Keratinocyte (primary cell): ENCODE data around the gene CETN1. TPM values are rescaled to one million over a fixed set of nuclear protein-coding genes. Genes with fewer than 3 reads are reported as not detected.

ENCODE experiments used
- DNase-seq: peaks from one replicate; pipeline ENCODE4 v3.0.0-alpha.2; 2011; ENCODE audit warnings: low read depth, missing footprints, low spot score
- FAIRE-seq: peaks from 2 replicates; lab custom pipeline; 2011; peaks lifted over from hg19 to GRCh38; lab: Jason Lieb, UNC
- H2AFZ ChIP-seq: 2 replicates; pipeline ENCODE4 v1.6.0; 2012; ENCODE audit warnings: low read length, control low read depth, inconsistent platforms; ENCODE audit not compliant: control insufficient read depth
- H3K27ac ChIP-seq: 2 replicates; pipeline ENCODE4 v1.5.1; 2011; ENCODE audit warnings: low read length; ENCODE audit not compliant: control insufficient read depth, insufficient read depth
- H3K27me3 ChIP-seq: 3 replicates; pipeline ENCODE4 v1.6.0; 2011; ENCODE audit warnings: low read length; ENCODE audit not compliant: control insufficient read depth, insufficient read depth; ENCODE audit errors: extremely low read depth
- H3K36me3 ChIP-seq, 2 experiments: 2 replicates in 1 of 2; 3 replicates in 1 of 2; pipeline ENCODE4 v1.5.1; 2011; ENCODE audit warnings: low read length in 2 of 2, mild to moderate bottlenecking in 1 of 2; ENCODE audit not compliant: control insufficient read depth in 2 of 2, insufficient read depth in 2 of 2; ENCODE audit errors: extremely low read depth in 1 of 2
- H3K4me1 ChIP-seq: 3 replicates; pipeline ENCODE4 v1.5.1; 2011; ENCODE audit warnings: low read length; ENCODE audit not compliant: control insufficient read depth, insufficient read depth; ENCODE audit errors: extremely low read depth
- H3K4me2 ChIP-seq: 3 replicates; pipeline ENCODE4 v1.6.0; 2011; ENCODE audit warnings: low read depth, low read length; ENCODE audit not compliant: control insufficient read depth, insufficient read depth; ENCODE audit errors: extremely low read depth
- H3K4me3 ChIP-seq, 3 experiments: fragments of 200-600 bp in 1 of 3; sonication (generic) in 1 of 3; 2 replicates in 2 of 3; 3 replicates in 1 of 3; pipeline ENCODE4 v1.5.1; 2011 to 2016; ENCODE audit warnings: low read length in 3 of 3, mild to moderate bottlenecking in 3 of 3, control low read depth in 2 of 3, inconsistent platforms in 1 of 3, low read depth in 1 of 3, mixed read lengths in 1 of 3, mixed run types in 1 of 3, moderate library complexity in 1 of 3; ENCODE audit not compliant: control insufficient read depth in 2 of 3, insufficient read depth in 2 of 3; ENCODE audit errors: extremely low read depth in 1 of 3
- H3K79me2 ChIP-seq: 2 replicates; pipeline ENCODE4 v1.6.0; 2012; ENCODE audit warnings: low read length; ENCODE audit not compliant: control insufficient read depth, insufficient read depth
- H3K9ac ChIP-seq: 3 replicates; pipeline ENCODE4 v1.6.0; 2011; ENCODE audit warnings: low read length; ENCODE audit not compliant: control insufficient read depth, insufficient read depth; ENCODE audit errors: extremely low read depth
- H3K9me1 ChIP-seq: 3 replicates; pipeline ENCODE4 v1.6.0; 2011; ENCODE audit warnings: low read length; ENCODE audit not compliant: control insufficient read depth, insufficient read depth; ENCODE audit errors: extremely low read depth
- H3K9me3 ChIP-seq: 2 replicates; pipeline ENCODE4 v1.5.1; 2012; ENCODE audit warnings: low read depth, low read length; ENCODE audit not compliant: control insufficient read depth
- H4K20me1 ChIP-seq: 3 replicates; pipeline ENCODE4 v1.6.0; 2011; ENCODE audit warnings: low read length; ENCODE audit not compliant: control insufficient read depth, insufficient read depth; ENCODE audit errors: extremely low read depth
- CTCF ChIP-seq, 3 experiments: IDR thresholded peaks in 1 of 3; conservative IDR thresholded peaks in 1 of 3; optimal IDR thresholded peaks in 1 of 3; 2 replicates in 2 of 3; 3 replicates in 1 of 3; pipeline versions ENCODE3 to v1.5.1; 2011; ENCODE audit warnings: low read length in 3 of 3, mild to moderate bottlenecking in 3 of 3, moderate library complexity in 2 of 3, control low read depth in 1 of 3, inconsistent platforms in 1 of 3; ENCODE audit not compliant: insufficient read depth in 2 of 3; ENCODE audit errors: extremely low read depth in 1 of 3
- EZH2 ChIP-seq: IDR thresholded peaks from one replicate; pipeline ENCODE4 v1.6.1; 2012; ENCODE audit warnings: inconsistent platforms, mild to moderate bottlenecking, low read length, moderate library complexity
- dilution Hi-C: fragments of 300-500 bp; cut with MboI; formaldehyde crosslinking; loops from one replicate; pipeline ENCODE4 v1.7.0; 2020; ENCODE audit warnings: low sequenced_read_pairs; ENCODE audit not compliant: extremely low pct_ligation_motif_present
- polyA plus RNA-seq, 5 experiments: library from polyadenylated mRNA; depleted of rRNA in 3 of 5; stranded (reverse) in 3 of 5; stranded (forward) in 1 of 5; unstranded in 1 of 5; fragments of >200 nt; gene quantifications; 1 replicate in 1 of 5; 2 replicates in 3 of 5; 3 replicates in 1 of 5; pipeline versions ENCODE4 v1.2.1 to v1.2.3, GENCODE V29; 2011 to 2012; ENCODE audit warnings: missing spikeins in 2 of 5, low read depth in 1 of 5, low replicate concordance in 1 of 5

The CETN1 gene
- polyA plus RNA-seq, 1 donor (not counting 4 experiments of a cell fraction or from before 2014, with no cell fraction given), result not detected

- dilution Hi-C loops, result no loop called here
Observed at GRCh38 chr18:615092-615521, 34.9 kb downstream of the CETN1 start.

GRCh38 chr18:615773-616172, 35.6 kb downstream of the CETN1 start:
- no peak overlapping the region for H3K9ac ChIP-seq
- no peaks in the 10 kb centered on the region for H3K79me2 ChIP-seq
- TF ChIP-seq CTCF (optimal IDR thresholded peaks at IDR 0.05 in 1 of 3, IDR thresholded peaks at IDR 0.05 in 1 of 3, conservative IDR thresholded peaks at IDR 0.05 in 1 of 3; ENCODE audit: extremely low read depth in 1 of 3, insufficient read depth in 2 of 3, low read length in 3 of 3) (no peak), EZH2 (no peak)
- no peak for DNase-seq
- no peaks in the 10 kb centered on the region for H4K20me1 ChIP-seq
- no peak overlapping the region for H3K4me2 ChIP-seq
- no peaks in the 10 kb centered on the region for H3K27me3 ChIP-seq
- no peak overlapping the region for H3K27ac ChIP-seq
- H3K9me3 ChIP-seq, result no peaks in the 10 kb centered on the region
- no peaks in the 10 kb centered on the region for H3K9me1 ChIP-seq
- FAIRE-seq, result no peak
- H2AFZ ChIP-seq, result no peak overlapping the region
- dilution Hi-C loops, result no loop called here
- H3K4me1 ChIP-seq, result no peaks in the 10 kb centered on the region
- no peaks in the 10 kb centered on the region for H3K36me3 ChIP-seq
- H3K4me3 ChIP-seq, result no peak overlapping the region

More at GRCh38 chr18:615092-615521, 34.9 kb downstream of the CETN1 start:
- H3K9me3 ChIP-seq, result no peaks in the 10 kb centered on the region
- H4K20me1 ChIP-seq, result no peaks in the 10 kb centered on the region
- H3K9ac ChIP-seq, result no peak overlapping the region
- no peak overlapping the region for H3K4me2 ChIP-seq
- H3K9me1 ChIP-seq, result no peaks in the 10 kb centered on the region
- FAIRE-seq (no peak), DNase-seq (no peak)
- no peaks in the 10 kb centered on the region for H3K4me1 ChIP-seq
- H3K27ac ChIP-seq, result no peak overlapping the region
- H3K36me3 ChIP-seq, result no peaks in the 10 kb centered on the region
- H3K79me2 ChIP-seq, result no peaks in the 10 kb centered on the region
- no peak for TF ChIP-seq EZH2
- no peak for TF ChIP-seq CTCF (optimal IDR thresholded peaks at IDR 0.05 in 1 of 3, IDR thresholded peaks at IDR 0.05 in 1 of 3, conservative IDR thresholded peaks at IDR 0.05 in 1 of 3; ENCODE audit: extremely low read depth in 1 of 3, insufficient read depth in 2 of 3, low read length in 3 of 3)
- H3K27me3 ChIP-seq, result no peaks in the 10 kb centered on the region
- H3K4me3 ChIP-seq, result no peak overlapping the region
- H2AFZ ChIP-seq, result no peak overlapping the region
